RPMI7951 (cell line): Measurements from ENCODE around the gene PNKP. TPM values are rescaled to one million over a fixed set of nuclear protein-coding genes. Genes with fewer than 3 reads are reported as not detected.

Experiments
- DNase-seq: peaks from one replicate; pipeline ENCODE4 v3.0.0-alpha.2; 2012; ENCODE audit warnings: low read depth
- total RNA-seq: library from RNA; depleted of rRNA; stranded (reverse); fragments of >200 nt; shearing (Covaris generic); gene quantifications from 2 replicates; pipeline ENCODE4 v1.2.3, GENCODE V29; 2014

Gene PNKP
- total RNA-seq, 1 experiment from 2014 or later, result 22.7 TPM

DNA sequence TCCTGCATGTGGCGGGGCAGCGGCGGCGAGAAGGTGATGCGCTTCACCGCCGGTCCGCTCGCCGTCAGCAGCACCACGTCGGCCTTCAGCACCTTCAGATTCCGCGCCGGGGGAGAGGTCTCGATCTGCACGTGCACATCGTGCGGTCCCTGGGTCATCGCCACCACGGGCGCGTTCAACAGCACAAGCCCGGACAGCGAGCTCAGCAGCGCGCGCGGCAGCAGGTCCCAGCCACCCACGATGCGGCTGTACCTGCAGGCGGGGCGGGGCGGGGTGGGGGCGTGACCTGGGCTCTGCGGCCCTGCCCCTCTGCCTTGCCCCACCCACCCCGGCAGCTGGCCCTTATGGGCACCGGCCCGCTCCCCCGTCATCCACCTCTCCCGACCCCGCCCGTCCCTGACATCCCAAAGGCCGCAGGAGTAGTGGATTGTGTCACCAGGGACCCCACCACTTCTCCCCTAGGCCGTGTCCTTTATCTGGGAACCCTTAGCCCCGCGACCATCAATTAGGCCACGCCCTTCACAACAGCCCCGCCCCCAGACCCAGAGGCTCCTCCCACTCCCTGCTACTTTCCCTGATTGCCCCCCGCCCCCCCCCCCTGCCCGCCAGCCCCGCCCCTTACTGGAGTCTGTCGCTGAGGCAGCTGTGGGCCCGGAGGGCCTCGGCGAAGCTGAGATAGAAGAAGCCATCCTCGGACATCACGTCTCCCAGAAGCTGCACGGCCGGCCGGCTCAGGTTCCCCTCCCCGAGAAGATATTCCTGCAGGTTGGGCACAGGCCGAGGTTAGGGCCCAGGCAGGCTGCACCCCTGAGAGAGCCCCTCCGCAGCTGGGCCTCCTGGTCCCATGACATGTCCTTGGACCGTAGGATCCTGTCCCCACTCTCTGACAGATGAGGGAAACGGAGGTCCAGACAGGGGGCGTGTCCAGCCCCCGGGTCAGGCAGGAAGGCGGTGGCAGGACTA is 23.3 kb upstream of the PNKP start:
- DNase-seq, result peak; percentile 32

DNA sequence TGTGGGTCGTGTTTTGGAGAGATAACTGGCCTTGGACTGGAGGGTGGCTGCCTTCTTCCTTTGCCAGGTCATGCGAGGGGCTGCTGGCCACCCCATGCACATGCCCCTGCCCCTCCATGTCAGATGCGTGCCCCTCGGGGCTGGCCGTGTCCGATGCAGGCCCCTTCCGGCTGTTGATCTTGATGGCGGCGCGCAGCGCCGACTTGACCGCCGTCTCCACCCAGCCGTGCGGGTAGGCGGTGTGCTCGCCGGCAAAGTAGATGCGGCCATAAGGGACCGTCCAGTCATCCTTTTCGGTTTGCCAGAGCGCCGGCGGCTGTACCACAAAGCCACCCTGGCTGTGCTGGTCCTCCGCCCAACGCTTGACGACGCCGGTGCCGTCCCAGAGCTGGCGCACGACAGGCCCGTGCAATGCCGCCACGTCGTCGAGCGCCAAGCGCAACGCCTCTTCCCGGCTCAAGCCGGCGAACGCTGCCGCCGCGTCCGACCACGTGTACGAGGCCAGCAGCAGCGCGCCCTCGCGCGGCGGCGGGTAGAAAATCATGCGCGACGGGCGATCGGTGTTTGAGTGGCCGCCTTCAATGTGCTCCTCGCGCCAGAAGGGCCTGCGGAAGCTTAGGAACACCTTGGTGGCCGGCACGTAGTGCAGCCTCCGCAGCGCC is 22.4 kb upstream of the PNKP start:
- DNase-seq, result peak; percentile 50

DNA sequence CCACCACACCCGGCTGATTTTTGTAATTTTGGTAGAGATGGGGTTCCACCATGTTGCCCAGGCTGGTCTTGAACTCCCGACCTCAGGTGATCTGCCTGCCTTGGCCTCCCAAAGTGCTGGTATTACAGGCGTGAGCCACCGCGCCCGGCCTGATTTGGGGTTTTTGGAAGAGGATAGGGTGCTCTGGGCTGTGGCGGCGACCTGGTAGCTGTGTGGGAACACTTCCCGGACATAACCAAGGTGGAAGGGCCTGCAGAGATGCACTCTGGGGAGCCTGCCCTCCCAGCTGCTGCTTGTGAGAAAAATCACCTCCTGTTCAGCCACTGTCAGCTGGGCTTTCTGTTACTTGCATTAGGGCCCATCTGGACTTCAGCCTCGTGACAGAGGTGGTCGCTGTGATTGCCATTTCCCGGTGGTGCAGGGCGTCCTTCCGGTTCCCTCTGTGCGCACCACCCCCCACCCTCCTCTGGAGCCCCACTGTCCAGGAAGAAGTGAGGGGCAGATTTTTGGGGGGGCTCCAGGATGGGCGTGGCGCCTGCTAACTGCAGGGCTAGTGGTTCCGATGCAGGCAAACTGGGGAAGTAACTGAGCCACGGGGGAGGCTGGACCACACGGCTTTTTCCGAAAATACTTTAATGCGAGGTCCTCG is 21.8 kb upstream of the PNKP start:
- no peak for DNase-seq

GRCh38 chr19:49888510-49888824 is 21.1 kb upstream of the PNKP start:
- no peak for DNase-seq

DNA sequence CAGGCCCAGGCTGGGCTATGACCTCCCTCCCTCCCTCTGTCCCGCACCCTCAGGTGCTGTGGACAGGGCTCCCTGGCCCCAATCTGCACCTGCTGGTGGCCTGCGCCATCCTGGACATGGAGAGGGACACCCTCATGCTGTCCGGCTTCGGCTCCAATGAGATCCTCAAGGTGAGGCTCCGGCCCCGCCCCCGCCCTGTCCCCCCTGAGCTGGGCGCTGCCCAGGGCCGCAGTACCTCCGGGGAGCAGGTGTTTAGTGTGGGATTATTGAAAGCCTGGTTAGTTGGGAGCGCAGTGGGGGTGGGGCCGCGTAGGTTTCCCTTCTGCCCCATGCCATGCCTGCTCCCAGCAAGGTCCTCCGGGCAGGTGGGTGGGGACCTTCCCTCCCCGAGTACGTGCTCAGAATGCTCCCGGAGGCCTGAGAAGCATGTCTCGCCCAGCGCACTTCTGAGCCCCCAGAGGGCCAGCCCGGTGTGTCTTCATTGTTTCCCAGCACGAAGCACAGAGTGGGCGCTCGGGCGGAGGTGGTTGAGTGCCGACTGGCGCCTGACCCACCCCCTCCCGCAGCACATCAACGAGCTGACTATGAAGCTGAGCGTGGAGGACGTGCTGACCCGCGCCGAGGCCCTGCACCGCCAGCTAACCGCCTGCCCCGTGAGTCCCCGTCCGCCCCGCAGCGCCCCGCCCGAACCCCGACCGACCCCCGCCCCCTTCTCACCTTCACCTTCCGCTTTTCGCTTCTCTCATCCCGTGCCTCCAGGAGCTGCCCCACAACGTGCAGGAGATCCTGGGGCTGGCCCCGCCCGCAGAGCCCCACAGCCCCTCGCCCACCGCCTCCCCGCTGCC is 20.5 kb upstream of the PNKP start:
- DNase-seq, result no peak

DNA sequence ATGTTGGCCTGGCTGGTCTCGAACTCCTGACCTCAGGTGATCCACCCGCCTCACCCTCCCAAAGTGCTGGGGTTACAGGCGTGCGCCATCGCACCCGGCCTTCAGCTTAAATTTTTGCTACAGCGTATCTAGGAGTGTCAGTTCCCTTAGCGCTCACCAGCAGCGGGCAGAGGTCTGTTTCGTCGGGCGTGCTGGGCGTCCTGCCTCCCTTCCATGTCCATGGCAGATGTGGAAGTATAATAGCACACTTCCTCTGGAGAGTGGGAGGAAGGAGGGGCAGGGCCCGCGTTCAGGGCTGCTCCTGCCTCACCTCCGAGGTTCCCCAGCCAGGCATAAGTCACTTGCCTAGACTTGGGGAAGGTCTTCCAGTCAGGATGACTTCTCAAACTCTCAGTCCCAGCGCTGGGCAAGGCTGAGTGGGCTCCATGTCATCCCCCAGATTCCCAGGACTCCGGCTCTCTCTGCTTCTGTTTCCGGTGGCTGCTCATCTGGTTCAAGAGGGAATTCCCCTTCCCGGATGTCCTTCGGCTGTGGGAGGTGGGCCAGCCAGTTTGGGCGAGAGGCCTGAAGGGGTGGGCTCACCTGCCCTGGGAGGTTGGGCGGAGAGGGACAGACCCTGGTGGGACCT is 19.8 kb upstream of the PNKP start:
- DNase-seq, result no peak

DNA sequence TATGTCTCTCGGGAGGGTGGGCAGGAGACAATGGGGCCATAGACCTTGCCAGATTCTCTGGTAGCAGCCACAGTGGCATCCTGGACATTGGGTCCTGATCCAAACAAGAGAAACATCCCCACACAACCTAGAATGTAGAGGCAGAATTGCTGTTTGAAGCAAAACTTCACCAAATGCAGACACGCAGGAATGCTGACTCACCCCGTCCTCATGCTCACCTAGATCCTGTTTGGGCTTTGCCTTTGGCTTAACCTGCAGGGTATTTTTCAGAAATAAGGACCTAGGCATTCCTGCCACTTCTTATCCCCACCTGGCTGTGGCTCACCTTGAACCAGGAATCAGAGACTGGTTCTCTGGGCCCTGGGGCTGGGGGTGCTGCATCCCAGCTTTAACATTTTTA is 17.4 kb upstream of the PNKP start:
- DNase-seq, result no peak

DNA sequence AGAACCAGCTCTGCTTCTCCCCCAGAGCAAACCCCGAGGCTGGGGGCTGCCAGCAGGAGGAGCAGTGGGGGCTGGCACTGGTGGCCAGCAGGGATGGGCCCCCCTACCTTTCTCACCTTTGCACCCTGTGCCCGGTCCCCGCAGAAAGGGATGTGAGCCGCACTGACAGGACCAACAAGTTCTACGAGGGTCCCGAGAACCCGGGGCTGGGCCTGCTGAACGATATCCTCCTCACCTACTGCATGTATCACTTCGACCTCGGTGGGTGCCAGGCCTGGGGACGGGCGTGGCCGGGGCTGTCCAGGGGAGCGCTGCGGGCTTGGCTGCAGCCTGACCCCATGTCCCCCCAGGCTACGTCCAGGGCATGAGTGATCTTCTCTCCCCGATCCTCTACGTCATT is 16.7 kb upstream of the PNKP start:
- no peak for DNase-seq

DNA sequence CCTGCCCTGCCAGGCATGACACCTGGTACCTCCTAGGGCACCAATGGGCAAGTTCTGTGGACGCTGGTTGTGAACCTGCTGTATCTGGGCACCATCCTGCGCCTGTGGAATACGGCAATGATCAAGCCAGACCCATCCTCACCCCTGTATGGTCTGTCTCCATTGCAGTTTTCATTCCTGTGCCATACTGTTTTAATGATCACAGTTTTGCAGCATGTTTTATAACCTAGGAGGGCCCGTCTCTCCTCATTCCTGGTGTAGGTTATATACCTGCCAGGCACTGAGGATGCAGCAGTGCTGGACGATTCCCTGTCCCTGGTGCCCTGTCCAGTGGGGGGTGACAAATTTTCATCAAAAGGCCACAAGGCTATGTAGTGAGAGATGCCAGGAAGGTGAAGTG is 15.7 kb upstream of the PNKP start:
- no peak for DNase-seq

DNA sequence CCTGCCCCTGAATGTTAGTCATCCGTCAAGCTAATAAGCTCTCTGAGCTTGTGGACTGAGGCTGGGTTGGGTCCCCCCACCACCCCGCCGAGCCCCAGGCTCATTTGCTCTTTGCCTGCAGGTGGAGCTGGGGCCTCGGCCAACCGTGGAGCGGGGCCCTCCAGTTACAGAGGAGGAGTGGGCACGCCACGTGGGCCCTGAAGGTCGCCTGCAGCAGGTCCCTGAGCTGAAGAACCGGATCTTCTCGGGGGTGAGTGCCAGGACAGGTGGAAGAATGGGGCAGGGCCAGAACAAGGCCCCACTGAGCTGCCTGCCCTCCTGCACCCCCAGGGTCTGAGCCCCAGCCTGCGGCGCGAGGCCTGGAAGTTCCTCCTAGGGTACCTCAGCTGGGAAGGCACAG is 15.3 kb upstream of the PNKP start:
- no peak for DNase-seq

DNA sequence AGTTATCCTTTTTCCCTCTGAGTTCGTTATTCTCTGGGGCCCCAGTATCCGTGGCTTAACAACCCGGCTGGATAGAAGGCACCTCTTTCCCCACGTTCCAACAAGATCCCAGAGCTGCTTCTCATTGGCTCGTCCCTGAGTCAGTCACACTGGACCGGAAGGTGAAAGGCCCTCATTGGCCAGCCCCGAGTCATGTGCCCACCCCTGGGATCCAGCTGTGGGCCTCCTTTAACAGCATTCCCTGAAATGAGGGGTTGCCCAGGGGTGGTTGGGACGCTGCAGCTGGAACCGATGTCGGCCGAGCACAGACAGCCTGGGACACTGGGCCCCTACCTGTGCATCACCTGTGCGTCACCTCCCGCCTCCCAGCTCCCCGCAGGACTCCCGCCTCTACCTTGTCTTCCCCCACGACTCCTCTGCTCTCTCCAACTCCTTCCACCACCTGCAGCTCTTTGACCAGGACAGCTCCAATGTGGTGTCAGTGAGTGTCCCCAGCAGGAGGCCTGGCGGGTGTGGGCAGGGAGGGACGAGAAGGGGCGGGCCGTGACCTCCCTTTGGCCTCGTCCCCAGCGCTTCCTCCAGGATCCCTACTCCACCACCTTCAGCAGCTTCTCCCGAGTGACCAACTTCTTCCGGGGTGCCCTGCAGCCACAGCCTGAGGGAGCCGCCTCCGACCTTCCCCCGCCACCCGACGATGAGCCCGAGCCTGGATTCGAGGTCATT is 14.5 kb upstream of the PNKP start:
- DNase-seq, result no peak

DNA sequence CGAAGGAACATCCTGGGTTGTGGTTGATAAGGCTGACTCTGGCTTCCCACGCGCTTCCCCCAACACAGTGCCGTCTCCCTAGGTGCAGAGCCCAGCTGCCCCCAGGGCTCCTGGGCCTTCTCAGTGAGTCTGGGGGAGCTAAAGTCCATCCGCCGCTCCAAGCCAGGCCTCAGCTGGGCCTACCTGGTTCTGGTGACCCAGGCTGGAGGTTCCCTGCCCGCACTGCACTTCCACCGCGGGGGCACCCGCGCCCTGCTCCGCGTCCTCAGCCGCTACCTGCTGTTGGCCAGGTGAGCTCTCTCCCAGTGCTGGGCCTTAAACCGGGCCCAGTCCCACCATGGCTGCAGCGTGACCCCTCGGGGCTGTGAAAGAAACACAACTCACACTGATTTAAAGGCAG is 13.8 kb upstream of the PNKP start:
- DNase-seq, result no peak

DNA sequence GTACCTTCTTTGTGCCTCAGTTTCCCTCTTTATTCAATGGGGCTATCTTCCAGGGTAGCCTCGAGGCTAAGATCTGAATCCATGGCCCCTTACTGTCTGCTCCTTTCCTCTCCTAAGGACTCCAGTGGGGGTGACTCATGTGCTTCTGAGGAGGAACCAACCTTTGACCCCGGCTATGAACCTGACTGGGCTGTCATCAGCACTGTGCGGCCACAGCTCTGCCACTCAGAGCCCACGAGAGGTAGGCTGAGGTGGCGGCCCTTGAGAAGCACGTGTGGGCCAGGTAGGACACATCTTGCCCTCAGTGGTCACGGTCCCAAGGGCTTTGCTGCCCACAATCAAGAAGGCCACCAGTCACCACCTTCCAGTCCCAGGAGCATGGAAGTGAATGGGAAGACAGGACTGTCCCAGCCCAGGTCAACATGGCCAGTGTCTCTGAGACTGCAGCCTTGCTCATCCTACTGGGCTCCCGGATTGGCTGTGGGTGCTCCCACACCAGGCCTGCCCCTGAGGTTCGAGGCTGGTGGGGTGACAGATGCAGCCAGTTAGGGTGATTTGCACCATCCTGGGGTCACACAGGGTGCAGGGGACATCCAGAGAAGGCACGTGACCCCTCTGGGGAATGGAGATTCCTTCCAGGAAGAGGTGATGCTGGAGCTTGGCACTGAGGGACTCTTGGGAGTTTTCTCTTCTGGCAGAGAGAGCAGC is 12.9 kb upstream of the PNKP start:
- DNase-seq, result no peak

GRCh38 chr19:49879243-49879963 is 12.0 kb upstream of the PNKP start:
- no peak for DNase-seq

DNA sequence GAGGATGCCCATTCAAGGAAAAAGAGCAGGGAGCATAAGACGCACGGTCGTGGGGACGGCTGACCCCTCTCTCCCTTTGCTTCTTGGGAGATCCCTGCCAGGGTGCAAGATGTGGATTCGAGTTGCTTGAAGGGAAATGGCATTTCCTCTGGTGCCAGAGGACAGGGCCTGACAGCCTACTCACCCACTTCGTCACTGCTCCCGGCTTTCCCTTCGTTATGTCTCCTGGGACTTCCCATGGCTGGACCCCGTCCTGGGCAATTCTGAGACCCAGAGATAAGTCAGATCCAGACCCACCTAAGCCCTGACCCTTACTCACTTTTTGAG is 11.3 kb upstream of the PNKP start:
- no peak for DNase-seq

DNA sequence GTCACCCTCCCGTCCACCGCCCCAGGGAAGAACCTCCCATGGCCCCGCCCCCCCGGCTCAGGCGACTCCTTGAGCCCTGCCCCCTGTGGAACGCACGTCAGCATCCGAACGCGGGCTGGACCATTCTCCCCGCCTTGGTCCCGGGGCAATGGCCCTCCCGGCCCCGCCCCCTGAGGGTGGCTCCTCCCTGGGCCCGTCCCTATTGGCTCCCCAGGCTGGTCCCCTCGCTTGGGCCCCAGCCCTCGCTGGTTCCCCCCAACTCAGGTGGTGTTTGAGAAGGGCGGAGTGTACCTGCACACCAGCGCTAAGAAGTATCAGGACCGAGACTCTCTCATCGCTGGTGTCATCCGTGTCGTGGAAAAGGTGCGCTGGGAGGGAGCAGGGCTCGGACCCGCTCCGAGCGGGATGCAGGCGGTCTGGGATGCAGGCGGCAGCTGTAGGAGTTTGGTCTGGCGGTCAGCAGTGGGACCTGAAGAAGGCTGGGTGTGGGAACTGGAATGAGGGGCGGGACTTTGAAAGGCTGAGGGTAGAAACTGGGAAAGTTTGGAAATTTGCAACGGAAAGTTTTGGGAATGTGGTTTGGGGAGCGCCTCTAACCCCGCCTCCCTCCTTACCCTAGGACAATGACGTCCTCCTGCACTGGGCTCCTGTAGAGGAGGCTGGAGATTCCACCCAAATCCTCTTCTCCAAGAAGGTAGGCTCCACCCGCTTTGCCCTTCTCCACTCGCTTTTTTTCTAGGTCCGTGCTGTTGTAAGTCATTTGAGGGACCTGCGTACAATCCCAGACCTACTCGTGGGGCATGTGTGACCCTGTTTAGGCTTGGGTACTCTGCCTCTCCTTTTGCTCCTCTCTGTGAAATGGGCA is 10.7 kb upstream of the PNKP start:
- DNase-seq, result peak; percentile 97

DNA sequence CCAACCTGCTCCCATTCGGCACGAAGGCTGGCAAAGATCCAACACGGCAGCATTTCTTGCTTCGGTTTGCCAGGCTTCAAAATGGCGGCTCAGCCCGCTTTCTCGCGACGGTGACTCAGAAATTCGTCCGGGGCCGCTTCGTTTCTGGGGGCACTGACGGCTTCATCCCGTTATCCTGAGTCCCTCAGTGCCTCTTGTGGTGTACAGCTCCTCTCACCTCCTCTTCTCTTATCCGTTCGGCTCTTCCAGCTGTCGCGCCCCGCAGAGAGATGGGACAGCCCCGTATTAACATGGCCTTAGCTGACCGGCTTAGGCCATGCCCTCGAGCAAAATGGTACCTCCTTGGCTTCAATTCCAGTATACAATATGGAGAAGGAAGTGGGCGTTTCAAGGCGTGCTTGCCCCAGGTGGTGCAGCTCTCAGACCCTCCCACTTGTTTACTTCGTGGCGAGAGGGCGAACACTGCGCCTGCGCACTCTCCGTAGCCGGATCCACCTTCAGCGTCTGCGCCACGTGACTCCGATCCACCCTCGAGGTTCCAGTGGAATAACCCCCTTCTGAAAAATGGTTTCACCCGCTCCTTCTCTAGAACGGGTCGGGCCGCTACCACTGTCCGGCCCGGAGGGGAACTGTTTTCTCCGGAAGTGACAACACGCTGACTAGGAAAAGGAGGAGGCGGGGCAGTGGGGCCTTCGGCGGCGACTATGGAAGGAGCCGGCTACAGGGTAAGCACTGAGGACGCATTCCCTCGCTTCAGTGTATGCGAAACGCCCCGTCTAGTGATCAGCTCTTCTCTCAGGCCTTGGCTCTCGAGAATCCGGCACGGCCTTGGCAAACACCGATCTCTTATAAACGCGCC is 9.9 kb upstream of the PNKP start, which contains the start of the genes AKT1S1 and TBC1D17:
Gene AKT1S1 (minus strand): TSS at position 336 of the 859 bp plus-strand sequence. CDS start 4,060 bp downstream, outside the sequence.
Gene TBC1D17 (plus strand): TSS at position 683 of the 859 bp plus-strand sequence. CDS start 22 bp downstream, at position 705.
- peak; percentile 100 for DNase-seq
